Measurements from ENCODE around the gene RIIAD1.

Gene RIIAD1

DNA sequence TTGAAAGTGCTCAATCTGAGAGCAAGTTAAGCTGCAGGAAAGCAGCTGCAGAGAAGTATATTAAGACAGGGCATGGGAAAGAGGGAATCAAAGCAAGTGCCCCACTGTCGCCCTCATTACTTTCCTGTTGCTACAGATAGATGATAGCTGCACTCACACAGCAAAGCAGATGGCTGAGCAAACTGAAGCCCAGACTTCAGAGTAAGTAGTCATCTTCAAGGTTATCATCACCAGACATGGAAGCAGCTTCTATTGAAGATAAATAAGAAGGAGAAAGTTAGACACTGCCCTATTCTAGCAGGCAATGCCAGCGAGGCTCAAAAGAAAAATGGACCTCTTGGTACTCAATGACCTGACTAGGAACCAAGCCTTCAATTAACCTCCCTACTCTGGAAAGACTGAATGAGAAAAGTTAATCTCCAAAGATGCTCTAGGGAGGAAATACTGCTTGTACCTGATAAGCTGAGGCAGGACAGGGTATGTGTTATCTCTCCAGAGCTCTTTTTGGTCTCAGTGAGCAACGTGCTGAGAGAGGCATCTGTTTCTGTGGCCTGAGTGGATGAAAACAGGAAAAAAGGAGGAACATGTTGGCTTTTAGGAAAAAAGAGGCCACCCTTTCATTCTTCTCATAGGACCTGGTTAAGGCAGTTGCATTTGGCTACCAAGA, 53.1 kb downstream of the RIIAD1 start:
- no peak overlapping the region for H3K27ac ChIP-seq (ENCODE audit: low read length)
- no peak overlapping the region for H3K4me3 ChIP-seq (ENCODE audit: low read depth in 1 of 2, low read length in 2 of 2)
- peaks cover 21 to 49% of the 10 kb centered on the region in 2 donors for H3K36me3 ChIP-seq (ENCODE audit: control insufficient read depth in 1 of 2, insufficient read depth in 2 of 2, low read length in 2 of 2)
- H3K9me3 ChIP-seq (ENCODE audit: control insufficient read depth in 1 of 2, low read length in 2 of 2) = no peaks in the 10 kb centered on the region
- no peaks in the 10 kb centered on the region for H3K27me3 ChIP-seq (ENCODE audit: low read depth, low read length)
- no peaks in the 10 kb centered on the region for H3K4me1 ChIP-seq (ENCODE audit: control insufficient read depth in 1 of 2, insufficient read depth in 2 of 2, low read length in 2 of 2)

DNA sequence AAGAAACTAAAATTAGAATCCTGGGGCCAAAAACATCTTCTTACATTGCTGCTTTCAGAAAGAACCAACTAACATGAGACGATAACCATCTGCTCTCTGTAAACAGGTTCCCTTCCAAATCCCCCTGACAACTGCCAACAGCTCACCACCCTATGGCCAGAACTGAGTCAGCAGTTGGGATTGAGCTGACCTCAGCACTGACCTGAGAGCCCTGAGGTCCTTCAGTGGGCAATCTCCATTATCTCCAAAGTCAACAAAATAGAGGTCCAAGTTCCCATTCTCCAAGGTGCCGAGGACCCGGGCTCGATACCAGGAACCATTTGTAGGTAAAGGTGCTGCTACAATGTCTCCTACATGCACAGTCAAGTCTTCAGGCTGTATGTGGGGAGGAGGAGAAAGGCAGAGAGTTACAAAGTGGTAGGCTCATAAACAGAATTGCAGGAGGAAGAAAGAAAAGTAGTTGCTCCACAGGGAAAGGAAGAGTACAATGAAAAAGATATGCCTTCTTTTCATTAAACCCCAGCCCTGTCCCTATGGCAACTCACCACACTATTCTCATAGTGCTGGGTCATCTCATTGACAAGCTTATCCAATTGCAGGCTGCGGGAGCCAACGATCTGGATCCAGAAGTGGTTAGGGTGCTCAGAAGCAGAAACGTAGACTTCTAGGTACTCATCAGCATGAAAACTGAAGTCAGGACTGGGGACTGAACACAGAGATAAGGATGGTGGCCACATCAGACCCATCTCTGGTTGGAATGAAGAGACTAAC, 54.8 kb downstream of the RIIAD1 start:
- Histone ChIP-seq H3K9me3 (ENCODE audit: control insufficient read depth in 1 of 2, low read length in 2 of 2) (no peaks in the 10 kb centered on the region), H3K4me1 (ENCODE audit: control insufficient read depth in 1 of 2, insufficient read depth in 2 of 2, low read length in 2 of 2) (no peaks in the 10 kb centered on the region), H3K27ac (ENCODE audit: low read length) (no peak overlapping the region), H3K27me3 (ENCODE audit: low read depth, low read length) (no peaks in the 10 kb centered on the region), H3K4me3 (ENCODE audit: low read depth in 1 of 2, low read length in 2 of 2) (no peak overlapping the region), H3K36me3 (ENCODE audit: control insufficient read depth in 1 of 2, insufficient read depth in 2 of 2, low read length in 2 of 2) (peaks cover 21 to 56% of the 10 kb centered on the region in 2 donors)

DNA sequence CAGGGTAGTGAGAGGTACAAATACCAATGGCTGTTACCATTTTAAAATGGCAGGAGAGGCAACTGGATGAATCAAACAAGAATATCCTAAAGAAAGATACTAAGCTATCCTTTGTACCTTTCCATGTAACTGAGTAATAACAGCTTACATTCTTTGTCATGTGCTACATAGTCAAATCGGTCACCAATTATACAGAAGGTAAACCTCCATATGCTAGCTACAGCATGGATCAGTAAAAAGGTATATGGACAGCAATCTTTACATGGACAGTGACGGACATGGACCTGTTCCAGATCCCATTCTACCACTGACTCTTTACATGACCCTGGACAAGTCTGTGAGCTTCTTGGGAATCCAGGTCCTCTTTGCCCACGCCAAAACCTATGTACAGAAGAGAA, 55.3 kb downstream of the RIIAD1 start:
- no peak overlapping the region for H3K4me3 ChIP-seq (ENCODE audit: low read depth in 1 of 2, low read length in 2 of 2)
- no peaks in the 10 kb centered on the region for H3K9me3 ChIP-seq (ENCODE audit: control insufficient read depth in 1 of 2, low read length in 2 of 2)
- no peaks in the 10 kb centered on the region for H3K4me1 ChIP-seq (ENCODE audit: control insufficient read depth in 1 of 2, insufficient read depth in 2 of 2, low read length in 2 of 2)
- no peak overlapping the region for H3K27ac ChIP-seq (ENCODE audit: low read length)
- H3K27me3 ChIP-seq (ENCODE audit: low read depth, low read length) = no peaks in the 10 kb centered on the region
- H3K36me3 ChIP-seq (ENCODE audit: control insufficient read depth in 1 of 2, insufficient read depth in 2 of 2, low read length in 2 of 2) = peaks cover 21 to 60% of the 10 kb centered on the region in 2 donors

DNA sequence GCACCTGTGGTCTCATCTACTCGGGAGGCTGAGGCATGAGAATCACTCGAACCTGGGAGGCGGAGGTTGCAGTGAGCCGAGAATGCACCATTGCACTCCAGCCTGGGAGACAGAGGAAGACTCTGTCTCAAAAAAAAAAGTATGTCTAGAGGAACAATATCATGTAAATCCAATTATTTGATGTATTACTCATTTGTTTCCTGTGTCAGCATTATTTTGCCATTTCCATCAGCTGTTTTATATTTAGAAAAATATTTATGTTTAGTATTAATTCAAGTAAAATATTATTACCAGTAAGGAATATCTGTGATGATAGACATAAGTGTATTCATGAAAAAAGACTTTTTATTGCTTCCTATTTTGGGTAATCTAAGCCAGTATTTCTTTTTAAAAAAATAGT, 56.0 kb downstream of the RIIAD1 start:
- H3K27me3 ChIP-seq (ENCODE audit: low read depth, low read length) = no peaks in the 10 kb centered on the region
- H3K4me1 ChIP-seq (ENCODE audit: control insufficient read depth in 1 of 2, insufficient read depth in 2 of 2, low read length in 2 of 2) = no peaks in the 10 kb centered on the region
- H3K27ac ChIP-seq (ENCODE audit: low read length) = no peak overlapping the region
- no peaks in the 10 kb centered on the region for H3K9me3 ChIP-seq (ENCODE audit: control insufficient read depth in 1 of 2, low read length in 2 of 2)
- peaks cover 21 to 67% of the 10 kb centered on the region in 2 donors for H3K36me3 ChIP-seq (ENCODE audit: control insufficient read depth in 1 of 2, insufficient read depth in 2 of 2, low read length in 2 of 2)
- no peak overlapping the region for H3K4me3 ChIP-seq (ENCODE audit: low read depth in 1 of 2, low read length in 2 of 2)
